Activated T-cell treated with anti-CD3 and anti-CD28 coated beads, Interleukin-2, amount 50 U/mL, for 24 hours (primary cell): Measurements from ENCODE around the gene CEP85.

Source experiments
- DNase-seq: peaks from one replicate; pipeline ENCODE4 v3.0.0-alpha.2; 2020
- H3K27ac Mint-ChIP-seq: 2 replicates; pipeline ENCODE4 v1.8.0; 2020; ENCODE audit warnings: mild to moderate bottlenecking, mixed read lengths
- H3K27me3 Mint-ChIP-seq: 2 replicates; pipeline ENCODE4 v1.8.0; 2020; ENCODE audit warnings: mixed read lengths
- H3K36me3 Mint-ChIP-seq: 2 replicates; pipeline ENCODE4 v1.8.0; 2020; ENCODE audit warnings: low read depth, mixed read lengths
- H3K4me1 Mint-ChIP-seq: 2 replicates; pipeline ENCODE4 v1.8.0; 2020; ENCODE audit warnings: low read depth, mixed read lengths
- H3K4me3 Mint-ChIP-seq: 2 replicates; pipeline ENCODE4 v1.8.0; 2020; ENCODE audit warnings: mild to moderate bottlenecking, moderate library complexity, mixed read lengths
- H3K9me3 Mint-ChIP-seq: 2 replicates; pipeline ENCODE4 v1.8.0; 2020; ENCODE audit warnings: mixed read lengths

CEP85 gene

DNA sequence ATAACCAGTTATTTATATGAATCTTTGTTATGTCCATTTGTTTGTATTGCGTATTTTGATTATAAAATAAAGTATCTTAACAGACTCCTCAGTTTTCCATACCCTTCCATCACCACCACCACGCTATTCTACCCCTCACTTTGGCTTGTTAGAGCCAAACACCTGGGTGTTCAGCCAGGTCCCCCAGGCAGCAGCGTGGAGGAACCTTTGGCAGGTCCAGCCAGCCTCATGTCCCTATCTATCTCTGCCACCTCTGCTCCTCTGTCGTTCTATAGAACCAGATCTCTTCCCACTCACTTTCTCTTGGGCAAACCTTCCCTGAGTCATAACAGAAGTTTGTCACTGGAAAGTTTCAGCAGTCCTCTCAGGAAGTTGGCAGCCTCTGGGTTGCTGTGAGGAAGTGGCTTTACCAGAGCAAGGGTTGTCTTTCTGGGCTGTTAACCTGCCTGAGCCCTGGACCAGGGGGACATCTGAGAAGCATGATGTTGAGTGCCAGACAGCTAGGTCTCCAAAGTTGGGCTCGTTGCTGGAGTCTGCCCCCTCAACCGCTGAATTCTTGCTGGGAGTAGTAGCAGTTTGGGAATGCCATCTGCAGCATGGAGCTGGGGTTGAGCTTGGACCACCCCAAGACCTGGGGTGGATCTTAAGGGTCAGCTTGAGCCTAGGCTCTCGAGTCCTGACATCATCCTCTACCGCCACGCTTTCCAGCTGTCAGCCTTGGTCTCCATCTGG is 44.9 kb downstream of the CEP85 start:
- Mint-ChIP-seq H3K9me3 (no peaks in the 10 kb centered on the region), H3K27ac (peak overlapping the region; percentile 98), H3K36me3 (peaks cover 90% of the 10 kb centered on the region), H3K4me1 (peaks cover 90% of the 10 kb centered on the region), H3K4me3 (peak overlapping the region; percentile 87), H3K27me3 (no peaks in the 10 kb centered on the region)
- peak; percentile 69 for DNase-seq

DNA sequence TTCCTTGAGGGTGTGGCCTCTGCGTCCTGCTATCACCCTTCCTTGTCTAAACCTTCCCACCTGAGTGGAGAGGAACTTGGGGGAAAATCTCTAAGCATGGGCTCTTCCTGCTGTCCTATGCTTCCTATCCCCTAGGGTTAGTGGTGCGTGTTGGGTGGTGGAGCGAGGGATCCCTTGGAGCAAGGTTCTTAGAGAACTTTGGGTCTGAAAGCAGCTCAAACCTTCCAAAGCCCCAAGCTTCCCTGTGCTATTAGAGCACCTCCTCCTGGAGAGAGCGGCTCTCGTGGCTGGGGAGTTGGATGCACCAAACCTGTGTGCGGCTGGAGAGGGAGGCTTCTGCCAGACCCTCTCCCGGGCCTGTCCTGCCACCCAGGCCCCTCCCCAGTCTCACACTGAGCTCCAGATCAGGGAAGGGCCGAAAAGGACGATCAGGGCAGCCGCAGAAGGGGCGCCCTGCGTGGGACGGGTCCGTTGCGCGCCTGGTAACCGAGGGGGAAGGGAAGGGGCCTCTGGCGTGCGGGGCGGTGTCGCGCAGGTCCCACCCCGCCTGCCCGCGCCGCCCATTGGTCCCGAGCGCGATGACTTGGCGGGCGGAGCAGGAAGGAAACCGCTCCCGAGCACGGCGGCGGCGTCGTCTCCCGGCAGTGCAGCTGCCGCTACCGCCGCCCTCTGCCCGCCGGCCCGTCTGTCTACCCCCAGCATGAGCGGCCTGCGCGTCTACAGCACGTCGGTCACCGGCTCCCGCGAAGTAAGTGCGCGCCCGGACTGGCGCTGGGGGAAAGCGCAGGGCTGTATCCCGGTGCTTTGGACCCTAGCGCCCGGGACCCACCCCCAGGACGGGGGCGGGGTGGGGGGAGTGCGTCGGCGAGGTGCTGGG is 45.7 kb downstream of the CEP85 start, which contains the start of gene SH3BGRL3:
Gene SH3BGRL3, plus strand, starts transcription at position 631 of the 877 bp plus-strand sequence. Its CDS starts 70 bp downstream, at position 701.
- Mint-ChIP-seq H3K27me3 (no peaks in the 10 kb centered on the region), H3K27ac (peak within 1 kb of the TSS; percentile 98), H3K9me3 (no peaks in the 10 kb centered on the region), H3K36me3 (peaks cover 91% of the 10 kb centered on the region), H3K4me1 (peaks cover 91% of the 10 kb centered on the region), H3K4me3 (peak within 1 kb of the TSS; percentile 87)
- peak; percentile 90 for DNase-seq

GRCh38 chr1:26280333-26281042 is 46.5 kb downstream of the CEP85 start:
- Mint-ChIP-seq H3K36me3 (peaks cover 92% of the 10 kb centered on the region), H3K9me3 (no peaks in the 10 kb centered on the region), H3K4me3 (peak overlapping the region; percentile 87), H3K4me1 (peaks cover 91% of the 10 kb centered on the region), H3K27me3 (no peaks in the 10 kb centered on the region), H3K27ac (peak overlapping the region; percentile 98)
- no peak for DNase-seq

DNA sequence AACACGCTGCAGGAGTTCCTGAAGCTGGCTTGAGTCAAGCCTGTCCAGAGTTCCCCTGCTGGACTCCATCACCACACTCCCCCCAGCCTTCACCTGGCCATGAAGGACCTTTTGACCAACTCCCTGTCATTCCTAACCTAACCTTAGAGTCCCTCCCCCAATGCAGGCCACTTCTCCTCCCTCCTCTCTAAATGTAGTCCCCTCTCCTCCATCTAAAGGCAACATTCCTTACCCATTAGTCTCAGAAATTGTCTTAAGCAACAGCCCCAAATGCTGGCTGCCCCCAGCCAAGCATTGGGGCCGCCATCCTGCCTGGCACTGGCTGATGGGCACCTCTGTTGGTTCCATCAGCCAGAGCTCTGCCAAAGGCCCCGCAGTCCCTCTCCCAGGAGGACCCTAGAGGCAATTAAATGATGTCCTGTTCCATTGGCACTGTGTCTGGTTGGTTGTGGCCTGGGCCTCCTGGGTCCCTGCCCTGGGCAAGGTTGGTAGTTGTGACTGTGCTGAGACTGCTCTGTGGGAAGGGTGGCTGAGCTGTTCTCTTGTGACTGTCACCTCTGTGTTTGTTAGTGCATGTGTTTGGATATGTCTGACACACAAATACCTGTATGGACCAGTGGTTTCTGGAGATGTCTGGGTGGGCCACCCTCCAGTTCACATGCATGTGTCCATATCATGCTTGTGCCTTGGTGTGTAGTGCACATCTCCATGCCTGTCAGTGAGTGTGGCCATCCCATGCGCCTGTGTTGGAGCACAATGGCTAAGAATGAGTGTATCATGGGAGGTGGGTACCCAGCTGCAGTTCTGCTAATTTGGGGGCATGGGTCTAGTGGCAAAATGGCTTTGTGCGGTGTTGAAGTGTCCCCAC is 47.3 kb downstream of the CEP85 start:
- Mint-ChIP-seq H3K4me3 (peak overlapping the region; percentile 87), H3K4me1 (peaks cover 91% of the 10 kb centered on the region), H3K36me3 (peaks cover 93% of the 10 kb centered on the region), H3K27ac (peak overlapping the region; percentile 98), H3K27me3 (no peaks in the 10 kb centered on the region), H3K9me3 (no peaks in the 10 kb centered on the region)
- no peak for DNase-seq

GRCh38 chr1:26281971-26282370 is 48.0 kb downstream of the CEP85 start:
- Mint-ChIP-seq H3K36me3 (peaks cover 87% of the 10 kb centered on the region), H3K27ac (peak overlapping the region; percentile 98), H3K27me3 (no peaks in the 10 kb centered on the region), H3K4me3 (peak overlapping the region; percentile 87), H3K4me1 (peaks cover 90% of the 10 kb centered on the region), H3K9me3 (no peaks in the 10 kb centered on the region)
- no peak for DNase-seq

- no peak for DNase-seq
- Mint-ChIP-seq H3K27ac (peak overlapping the region; percentile 98), H3K4me1 (peaks cover 90% of the 10 kb centered on the region), H3K4me3 (peak overlapping the region; percentile 87), H3K9me3 (no peaks in the 10 kb centered on the region), H3K27me3 (no peaks in the 10 kb centered on the region), H3K36me3 (peaks cover 82% of the 10 kb centered on the region)
Observed at GRCh38 chr1:26282401-26282918, 48.5 kb downstream of the CEP85 start.

DNA sequence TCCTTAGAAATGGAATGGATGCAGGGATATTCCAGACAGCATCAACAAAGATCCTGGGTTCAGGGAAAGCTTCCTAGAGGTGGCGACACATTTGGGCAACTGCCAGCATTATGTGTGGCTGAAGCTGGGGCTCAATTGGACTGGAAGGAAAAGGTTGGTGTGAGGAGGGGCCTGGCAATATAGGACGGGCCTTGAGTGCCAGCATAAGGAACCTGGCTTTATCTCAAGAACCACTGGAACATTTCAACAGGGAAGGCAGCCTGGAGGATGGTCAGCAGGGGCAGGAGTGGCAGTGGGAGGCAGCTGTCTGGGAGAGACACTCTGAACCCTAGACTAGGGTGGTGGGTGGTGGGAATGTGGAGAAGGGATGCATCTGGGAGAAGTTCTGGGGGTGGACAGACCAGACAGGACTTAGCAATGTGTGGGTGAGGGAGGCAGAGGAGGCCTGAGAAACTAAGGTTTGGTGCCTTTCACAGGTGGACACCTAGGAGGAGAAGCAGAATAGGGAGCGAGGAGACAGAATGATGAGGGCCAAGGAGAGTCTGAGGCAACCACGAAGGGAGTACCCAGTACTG is 49.4 kb downstream of the CEP85 start:
- Mint-ChIP-seq H3K4me1 (peaks cover 90% of the 10 kb centered on the region), H3K36me3 (peaks cover 73% of the 10 kb centered on the region), H3K4me3 (peak overlapping the region; percentile 87), H3K27ac (peak overlapping the region; percentile 98), H3K27me3 (no peaks in the 10 kb centered on the region), H3K9me3 (no peaks in the 10 kb centered on the region)
- DNase-seq: no peak

DNA sequence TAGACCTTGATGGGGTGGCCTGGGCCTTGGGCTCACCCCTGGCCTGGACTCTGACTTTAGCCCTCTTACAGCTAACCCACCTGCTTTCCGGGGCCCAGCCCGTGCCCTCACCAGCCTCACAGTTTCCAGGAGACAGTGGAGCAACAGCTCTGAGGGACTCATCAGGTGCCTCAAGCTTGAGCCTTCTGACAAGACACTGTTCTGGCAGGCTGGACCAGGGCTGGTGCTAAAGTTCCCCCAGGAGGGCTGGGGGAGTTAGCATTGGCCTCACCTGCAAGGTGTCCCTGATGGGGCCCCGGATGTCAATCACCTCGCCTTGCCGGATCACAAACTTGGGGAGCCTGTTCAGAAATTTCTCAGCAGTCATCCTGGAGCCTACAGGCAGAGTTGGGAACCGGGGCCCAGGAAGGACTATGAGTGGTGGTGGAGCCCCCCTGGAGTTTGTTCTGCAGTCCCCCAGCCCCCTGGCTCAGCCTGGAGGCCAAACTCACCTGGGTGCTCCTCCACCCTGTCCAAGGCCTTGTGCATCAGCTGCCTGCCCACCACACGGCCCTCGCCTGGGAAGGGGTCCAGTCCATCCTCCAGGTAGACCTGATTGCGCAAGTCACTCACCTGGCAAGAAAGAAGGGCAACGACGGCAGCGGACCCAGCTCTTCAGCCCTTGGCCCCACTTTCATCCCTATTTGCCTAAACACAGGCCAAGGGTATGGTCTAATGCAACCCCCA is 50.0 kb downstream of the CEP85 start:
- no peaks in the 10 kb centered on the region for H3K9me3 Mint-ChIP-seq

GRCh38 chr1:26284597-26285347 is 50.8 kb downstream of the CEP85 start:
- DNase-seq: peak; percentile 91

More for the DNA sequence above, 50.0 kb downstream of the CEP85 start:
- peak overlapping the region; percentile 98 for H3K27ac Mint-ChIP-seq
- H3K27me3 Mint-ChIP-seq: no peaks in the 10 kb centered on the region
- peak overlapping the region; percentile 68 for H3K4me3 Mint-ChIP-seq
- DNase-seq: no peak
- peaks cover 66% of the 10 kb centered on the region for H3K36me3 Mint-ChIP-seq
- peaks cover 90% of the 10 kb centered on the region for H3K4me1 Mint-ChIP-seq

GRCh38 chr1:26285366-26286063 is 51.5 kb downstream of the CEP85 start:
- no peaks in the 10 kb centered on the region for H3K27me3 Mint-ChIP-seq
- peaks cover 98% of the 10 kb centered on the region for H3K4me1 Mint-ChIP-seq
- peak; percentile 65 for DNase-seq
- no peak overlapping the region for H3K4me3 Mint-ChIP-seq
- H3K36me3 Mint-ChIP-seq: peaks cover 63% of the 10 kb centered on the region
- no peaks in the 10 kb centered on the region for H3K9me3 Mint-ChIP-seq
- H3K27ac Mint-ChIP-seq: peak overlapping the region; percentile 98

More at GRCh38 chr1:26284597-26285347, 50.8 kb downstream of the CEP85 start:
- Mint-ChIP-seq H3K4me1 (peaks cover 92% of the 10 kb centered on the region), H3K9me3 (no peaks in the 10 kb centered on the region), H3K4me3 (peak overlapping the region; percentile 68), H3K36me3 (peaks cover 64% of the 10 kb centered on the region), H3K27ac (peak overlapping the region; percentile 98), H3K27me3 (no peaks in the 10 kb centered on the region)

- DNase-seq: no peak
- Mint-ChIP-seq H3K4me3 (no peak overlapping the region), H3K36me3 (peaks cover 59% of the 10 kb centered on the region), H3K27me3 (no peaks in the 10 kb centered on the region), H3K4me1 (peaks cover 99% of the 10 kb centered on the region), H3K27ac (peak overlapping the region; percentile 96), H3K9me3 (no peaks in the 10 kb centered on the region)
Observed at GRCh38 chr1:26286064-26286416, 52.0 kb downstream of the CEP85 start.
